NT2/D1 (cell line): ENCODE measurements around the gene BMPR1A.

Experiments
- YY1 ChIP-seq: IDR thresholded peaks from 2 replicates; pipeline ENCODE4 v1.6.1; 2011; ENCODE audit not compliant: insufficient read length, insufficient read depth
- ZNF274 ChIP-seq: IDR thresholded peaks from 2 replicates; pipeline ENCODE4 v1.6.1; 2011; ENCODE audit warnings: mild to moderate bottlenecking, low read depth, low read length

- TF ChIP-seq YY1 (no peak), ZNF274 (no peak)
These were observed 149.0 kb downstream of the BMPR1A start for GRCh38 chr10:86905429-86905828.
